HCT116 (cell line): ENCODE measurements around the gene TEX19.

Experiments used
- CTCF ChIP-seq, 3 experiments: fragments of 200-600 bp in 1 of 3; sonication (generic) in 1 of 3; IDR thresholded peaks in 2 of 3; conservative IDR thresholded peaks in 1 of 3; 2 replicates each; pipeline ENCODE4 v1.5.1; 2012 to 2017; ENCODE audit warnings: low read depth in 2 of 3, low read length in 2 of 3, antibody characterized with exemption in 1 of 3, borderline replicate concordance in 1 of 3, control low read depth in 1 of 3, mild to moderate bottlenecking in 1 of 3, mixed read lengths in 1 of 3, mixed run types in 1 of 3, moderate library complexity in 1 of 3; ENCODE audit not compliant: insufficient read depth in 1 of 3
- EGR1 ChIP-seq: IDR thresholded peaks from 2 replicates; pipeline ENCODE4 v1.6.1; 2012; ENCODE audit warnings: low read depth
- EZH2 ChIP-seq: fragments of 200-600 bp; sonication (generic); IDR thresholded peaks from 2 replicates; pipeline ENCODE4 v1.6.1; 2017; ENCODE audit warnings: antibody characterized with exemption, mixed run types
- JUND ChIP-seq: IDR thresholded peaks from 2 replicates; pipeline ENCODE4 v1.6.1; 2012
- MAX ChIP-seq: IDR thresholded peaks from 2 replicates; pipeline ENCODE4 v1.6.1; 2012
- POLR2A ChIP-seq: IDR thresholded peaks from 2 replicates; pipeline ENCODE4 v1.7.0; 2011; ENCODE audit warnings: borderline replicate concordance; ENCODE audit not compliant: insufficient read depth, insufficient read length; ENCODE audit errors: extremely low read depth
- SIN3A ChIP-seq: IDR thresholded peaks from 2 replicates; pipeline ENCODE4 v1.6.1; 2012; ENCODE audit warnings: low read depth
- TCF7L2 ChIP-seq: IDR thresholded peaks from 2 replicates; pipeline ENCODE4 v1.7.0; 2011; ENCODE audit warnings: borderline replicate concordance, inconsistent platforms; ENCODE audit not compliant: insufficient read depth, insufficient read length; ENCODE audit errors: extremely low read depth
- ZNF274 ChIP-seq: fragments of 200-500 bp; sonication (Bioruptor generic); IDR thresholded peaks from 2 replicates; pipeline ENCODE4 v1.6.1; 2014; ENCODE audit warnings: mild to moderate bottlenecking, low read depth, low read length, inconsistent platforms

DNA sequence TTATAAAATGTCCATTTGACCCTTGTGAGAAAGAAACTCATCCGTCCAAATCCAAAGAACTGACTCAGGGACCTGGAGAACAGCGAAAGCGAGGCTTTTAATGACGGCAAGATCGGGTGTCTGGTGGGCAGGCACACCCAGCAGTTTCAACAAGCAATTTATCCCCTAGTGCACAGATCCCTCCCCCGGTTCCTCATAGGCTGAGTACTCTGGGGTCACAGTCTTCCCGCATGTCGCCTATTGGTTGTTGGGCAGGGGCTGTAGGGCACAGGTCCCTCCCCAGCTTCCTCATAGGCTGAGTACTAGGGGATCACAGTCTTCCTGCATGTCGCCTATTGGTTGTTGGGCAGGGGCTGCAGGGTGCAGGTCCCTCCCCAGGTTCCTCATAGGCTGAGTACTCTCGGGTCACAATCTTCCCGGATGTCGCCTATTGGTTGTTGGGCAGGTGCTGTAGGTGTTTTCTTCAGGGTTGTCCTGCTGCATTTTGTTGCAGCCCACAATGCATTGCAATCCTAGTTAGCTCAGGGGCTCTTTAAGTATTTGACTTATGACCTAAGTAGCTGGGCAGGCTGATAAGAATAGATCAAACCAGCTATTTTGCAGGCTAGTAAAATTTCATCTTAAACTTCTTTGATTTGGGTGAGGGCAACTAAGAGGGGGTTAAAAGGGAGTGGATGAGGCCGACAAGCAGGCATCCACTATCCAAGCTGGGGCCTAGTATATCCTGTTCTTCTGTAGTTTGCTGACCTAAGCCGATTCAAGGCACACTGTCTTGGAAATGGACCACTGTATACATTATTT lies 8.9 kb downstream of the TEX19 start:
- TF ChIP-seq CTCF (IDR thresholded peaks at IDR 0.05 in 2 of 3, conservative IDR thresholded peaks at IDR 0.05 in 1 of 3; ENCODE audit: borderline replicate concordance in 1 of 3, insufficient read depth in 1 of 3, low read depth in 2 of 3, low read length in 2 of 3) (no peak), JUND (no peak), POLR2A (peak; percentile 76), TCF7L2 (peak; percentile 39), MAX (no peak), EGR1 (no peak), EZH2 (no peak), ZNF274 (no peak), SIN3A (no peak)
